SH-SY5Y (cell line): ENCODE results near the gene ATP8A1.

Experiments used
- GATA2 ChIP-seq: IDR thresholded peaks from 2 replicates; pipeline ENCODE4 v1.6.1; 2011; ENCODE audit warnings: mild to moderate bottlenecking, low read depth, low read length
- GATA3 ChIP-seq: IDR thresholded peaks from 2 replicates; pipeline ENCODE4 v1.6.1; 2011; ENCODE audit warnings: low read depth, mild to moderate bottlenecking, low read length, moderate library complexity

DNA sequence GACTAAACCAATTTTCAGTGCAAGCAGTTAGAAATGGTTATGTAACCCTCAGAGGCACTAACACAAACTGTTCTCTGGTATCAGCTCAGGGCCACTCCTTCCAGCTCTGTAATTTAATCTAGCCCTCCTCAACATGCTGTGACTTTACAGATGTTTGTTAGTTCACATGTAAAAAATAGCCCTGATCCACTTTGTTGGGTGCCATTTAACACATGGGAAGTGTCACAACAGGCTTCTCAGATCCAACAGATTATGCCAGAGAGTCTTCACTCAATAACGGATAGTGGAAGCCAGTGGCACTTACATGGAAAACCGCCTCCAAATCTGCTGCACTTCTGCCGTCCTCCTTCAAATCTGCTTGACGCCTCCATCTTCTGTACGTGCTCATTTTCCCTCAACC, 51.6 kb downstream of the ATP8A1 start:
- TF ChIP-seq GATA2 = no peak
- no peak for TF ChIP-seq GATA3
